Measurements from ENCODE around the gene MAS1L. TPM values are rescaled to one million over a fixed set of nuclear protein-coding genes. Genes with fewer than 3 reads are reported as not detected.

Gene MAS1L
- polyA plus RNA-seq (ENCODE audit: low read depth in 6 of 6), result not detected

GRCh38 chr6:29487660-29488059 lies at the start of gene MAS1L:
TSS of gene MAS1L (minus strand) at chr6:29487956. CDS start at chr6:29487902, 54 bp downstream.
- Mint-ChIP-seq H3K36me3 (no peaks in the 10 kb centered on the region), H3K9me3 (peaks cover 0 to 2% (median 0%) of the 10 kb centered on the region in 7 donors), H3K4me1 (no peaks in the 10 kb centered on the region), H3K27ac (no peak within 1 kb of the TSS), H3K27me3 (peaks cover 10 to 24% (median 13%) of the 10 kb centered on the region in 3 donors), H3K4me3 (no peak within 1 kb of the TSS)
- no peak for DNase-seq
- no peak for ATAC-seq (ENCODE audit: low read depth in 2 of 2)

GRCh38 chr6:29532320-29532951 lies 44.7 kb upstream of the MAS1L start:
- Mint-ChIP-seq H3K36me3 (no peaks in the 10 kb centered on the region), H3K27ac (no peak overlapping the region), H3K9me3 (no peaks in the 10 kb centered on the region), H3K4me3 (no peak overlapping the region), H3K4me1 (no peaks in the 10 kb centered on the region), H3K27me3 (peaks cover 0 to 34% (median 23%) of the 10 kb centered on the region in 3 donors)
- no peak for ATAC-seq (ENCODE audit: low read depth in 2 of 2)
- DNase-seq, result no peak

- H3K27me3 Mint-ChIP-seq, result peaks cover 4 to 29% (median 21%) of the 10 kb centered on the region in 3 donors
- H3K36me3 Mint-ChIP-seq, result no peaks in the 10 kb centered on the region
- ATAC-seq (ENCODE audit: low read depth in 2 of 2), result no peak
- H3K4me3 Mint-ChIP-seq, result no peak overlapping the region
- no peaks in the 10 kb centered on the region for H3K4me1 Mint-ChIP-seq
- no peak for DNase-seq
- no peaks in the 10 kb centered on the region for H3K9me3 Mint-ChIP-seq
- H3K27ac Mint-ChIP-seq, result no peak overlapping the region
Measured at GRCh38 chr6:29531668-29532067, 43.9 kb upstream of the MAS1L start.

- no peak for ATAC-seq (ENCODE audit: low read depth in 2 of 2)
- Mint-ChIP-seq H3K27me3 (peaks cover 9 to 29% (median 25%) of the 10 kb centered on the region in 3 donors), H3K4me1 (no peaks in the 10 kb centered on the region), H3K4me3 (no peak overlapping the region), H3K36me3 (no peaks in the 10 kb centered on the region), H3K27ac (peak overlapping the region in 1 of 6 donors; percentile 47), H3K9me3 (no peaks in the 10 kb centered on the region)
- DNase-seq, result no peak
Measured at GRCh38 chr6:29530671-29531310, 43.0 kb upstream of the MAS1L start.

GRCh38 chr6:29529956-29530355 lies 42.2 kb upstream of the MAS1L start:
- H3K27ac Mint-ChIP-seq, result no peak overlapping the region
- no peaks in the 10 kb centered on the region for H3K4me1 Mint-ChIP-seq
- ATAC-seq (ENCODE audit: low read depth in 2 of 2) (no peak), DNase-seq (no peak)
- no peak overlapping the region for H3K4me3 Mint-ChIP-seq
- no peaks in the 10 kb centered on the region for H3K36me3 Mint-ChIP-seq
- H3K9me3 Mint-ChIP-seq, result no peaks in the 10 kb centered on the region
- peaks cover 12 to 32% (median 29%) of the 10 kb centered on the region in 3 donors for H3K27me3 Mint-ChIP-seq

- H3K27ac Mint-ChIP-seq, result no peak overlapping the region
- ATAC-seq (ENCODE audit: low read depth in 2 of 2) (no peak), DNase-seq (no peak)
- no peak overlapping the region for H3K4me3 Mint-ChIP-seq
- H3K4me1 Mint-ChIP-seq, result no peaks in the 10 kb centered on the region
- H3K9me3 Mint-ChIP-seq, result no peaks in the 10 kb centered on the region
- H3K36me3 Mint-ChIP-seq, result no peaks in the 10 kb centered on the region
- peaks cover 17 to 37% (median 22%) of the 10 kb centered on the region in 3 donors for H3K27me3 Mint-ChIP-seq
Measured at GRCh38 chr6:29528988-29529560, 41.3 kb upstream of the MAS1L start.

- no peak overlapping the region for H3K27ac Mint-ChIP-seq
- DNase-seq, result no peak
- H3K36me3 Mint-ChIP-seq, result no peaks in the 10 kb centered on the region
- no peaks in the 10 kb centered on the region for H3K9me3 Mint-ChIP-seq
- no peaks in the 10 kb centered on the region for H3K4me1 Mint-ChIP-seq
- peaks cover 16 to 32% (median 17%) of the 10 kb centered on the region in 3 donors for H3K27me3 Mint-ChIP-seq
- no peak overlapping the region for H3K4me3 Mint-ChIP-seq
- no peak for ATAC-seq (ENCODE audit: low read depth in 2 of 2)
Measured at GRCh38 chr6:29528300-29528931, 40.7 kb upstream of the MAS1L start.

GRCh38 chr6:29527564-29527963 lies 39.8 kb upstream of the MAS1L start:
- DNase-seq, result no peak
- no peak for ATAC-seq (ENCODE audit: low read depth in 2 of 2)
- Mint-ChIP-seq H3K4me3 (no peak overlapping the region), H3K27ac (no peak overlapping the region), H3K27me3 (peaks cover 16 to 37% (median 17%) of the 10 kb centered on the region in 3 donors), H3K9me3 (peaks cover 0 to 2% (median 0%) of the 10 kb centered on the region in 7 donors), H3K36me3 (no peaks in the 10 kb centered on the region), H3K4me1 (no peaks in the 10 kb centered on the region)

- ATAC-seq (ENCODE audit: low read depth in 2 of 2) (no peak), DNase-seq (no peak)
- Mint-ChIP-seq H3K4me3 (no peak overlapping the region), H3K27me3 (peaks cover 16 to 37% (median 17%) of the 10 kb centered on the region in 3 donors), H3K27ac (no peak overlapping the region), H3K36me3 (no peaks in the 10 kb centered on the region), H3K9me3 (peaks cover 0 to 2% (median 0%) of the 10 kb centered on the region in 7 donors), H3K4me1 (no peaks in the 10 kb centered on the region)
Measured at GRCh38 chr6:29527126-29527525, 39.4 kb upstream of the MAS1L start.

GRCh38 chr6:29525311-29525639 lies 37.5 kb upstream of the MAS1L start:
- Mint-ChIP-seq H3K9me3 (peaks cover 0 to 2% (median 0%) of the 10 kb centered on the region in 7 donors), H3K4me1 (no peaks in the 10 kb centered on the region), H3K27me3 (peaks cover 24 to 39% (median 28%) of the 10 kb centered on the region in 3 donors), H3K4me3 (no peak overlapping the region), H3K36me3 (no peaks in the 10 kb centered on the region), H3K27ac (no peak overlapping the region)
- no peak for DNase-seq
- no peak for ATAC-seq (ENCODE audit: low read depth in 2 of 2)

GRCh38 chr6:29524444-29525310 lies 36.9 kb upstream of the MAS1L start:
- no peaks in the 10 kb centered on the region for H3K4me1 Mint-ChIP-seq
- peaks cover 24 to 44% (median 32%) of the 10 kb centered on the region in 3 donors for H3K27me3 Mint-ChIP-seq
- H3K36me3 Mint-ChIP-seq, result no peaks in the 10 kb centered on the region
- H3K9me3 Mint-ChIP-seq, result peaks cover 0 to 2% (median 0%) of the 10 kb centered on the region in 7 donors
- H3K4me3 Mint-ChIP-seq, result no peak overlapping the region
- ATAC-seq (ENCODE audit: low read depth in 2 of 2) (no peak), DNase-seq (no peak)
- no peak overlapping the region for H3K27ac Mint-ChIP-seq

- Mint-ChIP-seq H3K4me1 (no peaks in the 10 kb centered on the region), H3K27ac (no peak overlapping the region), H3K27me3 (peaks cover 24 to 45% (median 28%) of the 10 kb centered on the region in 3 donors), H3K9me3 (peaks cover 0 to 2% (median 0%) of the 10 kb centered on the region in 7 donors), H3K4me3 (no peak overlapping the region), H3K36me3 (no peaks in the 10 kb centered on the region)
- ATAC-seq (ENCODE audit: low read depth in 2 of 2) (no peak), DNase-seq (no peak)
Measured at GRCh38 chr6:29524044-29524443, 36.3 kb upstream of the MAS1L start.

- DNase-seq (no peak), ATAC-seq (ENCODE audit: low read depth in 2 of 2) (no peak)
- Mint-ChIP-seq H3K4me1 (no peaks in the 10 kb centered on the region), H3K9me3 (peaks cover 0 to 2% (median 0%) of the 10 kb centered on the region in 7 donors), H3K4me3 (no peak overlapping the region), H3K27ac (no peak overlapping the region), H3K27me3 (peaks cover 24 to 52% (median 26%) of the 10 kb centered on the region in 3 donors), H3K36me3 (no peaks in the 10 kb centered on the region)
Measured at GRCh38 chr6:29522227-29522626, 34.5 kb upstream of the MAS1L start.
